AG09309 (cell line): Measurements from ENCODE around the gene ATP13A3.

Experiments used
- DNase-seq: peaks from one replicate; pipeline ENCODE4 v3.0.0-alpha.2; 2010; ENCODE audit warnings: low read depth
- H3K4me3 ChIP-seq: 2 replicates; pipeline ENCODE4 v1.5.1; 2011; ENCODE audit warnings: mild to moderate bottlenecking, low read depth, low read length, moderate library complexity; ENCODE audit not compliant: control insufficient read depth
- TF ChIP-seq, protein P1 (sequence below): IDR thresholded peaks from 2 replicates; pipeline ENCODE4 v1.5.1; 2011; ENCODE audit warnings: mild to moderate bottlenecking, low read depth, low read length, inconsistent platforms; ENCODE audit not compliant: insufficient read depth, control insufficient read depth; ENCODE audit errors: missing control alignments

The ATP13A3 gene

GRCh38 chr3:194489736-194490612 is 3.2 kb upstream of the ATP13A3 start:
- H3K4me3 ChIP-seq = no peak overlapping the region
- no peak for DNase-seq
- TF ChIP-seq, protein P1, sequence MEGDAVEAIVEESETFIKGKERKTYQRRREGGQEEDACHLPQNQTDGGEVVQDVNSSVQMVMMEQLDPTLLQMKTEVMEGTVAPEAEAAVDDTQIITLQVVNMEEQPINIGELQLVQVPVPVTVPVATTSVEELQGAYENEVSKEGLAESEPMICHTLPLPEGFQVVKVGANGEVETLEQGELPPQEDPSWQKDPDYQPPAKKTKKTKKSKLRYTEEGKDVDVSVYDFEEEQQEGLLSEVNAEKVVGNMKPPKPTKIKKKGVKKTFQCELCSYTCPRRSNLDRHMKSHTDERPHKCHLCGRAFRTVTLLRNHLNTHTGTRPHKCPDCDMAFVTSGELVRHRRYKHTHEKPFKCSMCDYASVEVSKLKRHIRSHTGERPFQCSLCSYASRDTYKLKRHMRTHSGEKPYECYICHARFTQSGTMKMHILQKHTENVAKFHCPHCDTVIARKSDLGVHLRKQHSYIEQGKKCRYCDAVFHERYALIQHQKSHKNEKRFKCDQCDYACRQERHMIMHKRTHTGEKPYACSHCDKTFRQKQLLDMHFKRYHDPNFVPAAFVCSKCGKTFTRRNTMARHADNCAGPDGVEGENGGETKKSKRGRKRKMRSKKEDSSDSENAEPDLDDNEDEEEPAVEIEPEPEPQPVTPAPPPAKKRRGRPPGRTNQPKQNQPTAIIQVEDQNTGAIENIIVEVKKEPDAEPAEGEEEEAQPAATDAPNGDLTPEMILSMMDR = no peak

- TF ChIP-seq, protein P1 = no peak
- no peak for DNase-seq
- H3K4me3 ChIP-seq = no peak overlapping the region
These were observed 1.4 kb upstream of the ATP13A3 start for GRCh38 chr3:194488055-194488742.

DNA sequence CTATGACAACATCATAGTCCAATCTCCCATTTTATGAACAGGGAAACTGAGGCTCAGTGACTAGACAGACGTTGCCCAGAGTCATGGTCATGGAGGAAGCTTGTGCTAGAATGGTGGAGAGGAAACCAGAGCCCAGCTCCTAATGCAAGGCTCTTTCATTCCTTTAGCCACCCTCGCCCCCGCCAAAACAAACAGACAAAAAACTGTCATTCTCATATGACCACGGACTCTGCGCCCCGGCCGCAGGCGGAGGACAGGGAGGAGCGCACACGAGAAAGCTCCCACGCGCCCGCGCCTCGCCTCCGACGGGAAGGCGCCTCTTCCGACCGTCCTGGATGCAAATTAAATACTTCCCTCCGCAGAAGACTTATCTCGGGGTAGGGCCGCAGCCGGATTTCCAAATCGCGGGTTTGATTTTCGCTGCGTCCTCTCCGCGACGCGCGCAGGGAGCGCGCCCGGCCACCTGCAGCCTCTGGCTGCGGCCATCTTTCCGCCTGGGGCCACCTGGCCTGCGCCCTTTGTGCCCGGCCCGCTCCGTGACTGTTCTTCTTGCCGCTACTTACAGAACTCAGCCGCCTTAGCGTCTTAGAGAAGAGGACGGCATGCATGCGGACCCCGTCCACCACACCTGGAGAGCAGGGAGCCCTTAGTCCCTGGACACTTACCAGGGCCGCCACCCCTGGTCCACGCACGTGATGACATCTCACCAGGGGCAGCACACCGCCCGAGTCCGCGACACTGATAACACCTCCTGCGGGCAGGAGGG is 670 bp upstream of the ATP13A3 start:
- peak overlapping the region; percentile 30; the same call in 1 of the 2 replicates for H3K4me3 ChIP-seq
- DNase-seq = no peak
- TF ChIP-seq, protein P1 = no peak

- peak overlapping the region; percentile 85 for H3K4me3 ChIP-seq
- no peak for DNase-seq
- TF ChIP-seq, protein P1 = no peak
These were observed 792 bp downstream of the ATP13A3 start for GRCh38 chr3:194485881-194486539.

- H3K4me3 ChIP-seq = peak overlapping the region; percentile 85
- TF ChIP-seq, protein P1 = no peak
- no peak for DNase-seq
These were observed 1.3 kb downstream of the ATP13A3 start for GRCh38 chr3:194485468-194485880.

DNA sequence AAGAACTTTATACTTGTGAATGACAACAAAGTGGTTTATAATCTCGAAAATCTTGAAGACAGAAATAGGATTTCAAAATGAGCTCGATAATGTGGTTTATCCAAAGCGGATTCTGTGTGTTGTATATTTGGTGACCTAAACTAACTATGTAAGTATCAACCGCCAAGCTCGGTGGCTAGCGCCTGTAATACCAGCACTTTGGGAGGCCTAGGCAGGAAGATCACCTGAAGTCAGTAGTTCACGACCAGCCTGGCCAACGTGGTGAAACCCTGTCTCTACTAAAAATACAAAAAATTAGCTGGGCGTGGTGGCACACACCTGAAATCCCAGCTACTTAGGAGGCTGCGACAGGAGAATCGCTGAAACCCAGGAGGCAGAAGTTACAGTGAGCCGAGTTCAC is 2.2 kb downstream of the ATP13A3 start:
- peak overlapping the region; percentile 85; the same call in 1 of the 2 replicates for H3K4me3 ChIP-seq
- TF ChIP-seq, protein P1 = no peak
- no peak for DNase-seq
